GM21447 (cell line): ENCODE measurements around the gene UBE2E1.
"Not testable (repeated sequence)": the region's sequence is repeated elsewhere in the genome, so short reads cannot be mapped to it uniquely, and the experiment has no call there.

Experiments
- ATAC-seq: cut with Tn5 transposase; IDR thresholded peaks from one replicate; pipeline ENCODE4 v1.9.1; 2021; ENCODE audit not compliant: unreplicated experiment

The UBE2E1 gene

DNA sequence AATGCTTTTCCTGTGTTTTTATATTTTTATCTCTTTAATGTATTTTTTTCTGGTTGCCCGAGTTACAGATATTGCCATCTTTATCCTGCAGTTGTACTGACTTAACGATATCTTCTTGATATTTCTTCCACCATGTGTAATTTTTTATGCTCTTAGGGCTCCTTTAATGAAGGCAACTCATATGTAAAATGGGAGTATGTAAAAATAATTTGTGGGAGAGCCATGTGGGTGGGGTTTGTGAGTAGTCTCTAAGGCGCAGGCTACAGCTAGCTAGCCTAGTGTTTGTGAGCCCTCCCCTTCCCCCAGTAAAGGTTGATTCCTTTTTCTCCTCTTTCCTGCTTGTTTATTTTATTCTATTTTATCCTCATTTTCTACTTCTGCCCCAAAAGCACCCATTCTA, 38.1 kb downstream of the UBE2E1 start:
- no peak for ATAC-seq

DNA sequence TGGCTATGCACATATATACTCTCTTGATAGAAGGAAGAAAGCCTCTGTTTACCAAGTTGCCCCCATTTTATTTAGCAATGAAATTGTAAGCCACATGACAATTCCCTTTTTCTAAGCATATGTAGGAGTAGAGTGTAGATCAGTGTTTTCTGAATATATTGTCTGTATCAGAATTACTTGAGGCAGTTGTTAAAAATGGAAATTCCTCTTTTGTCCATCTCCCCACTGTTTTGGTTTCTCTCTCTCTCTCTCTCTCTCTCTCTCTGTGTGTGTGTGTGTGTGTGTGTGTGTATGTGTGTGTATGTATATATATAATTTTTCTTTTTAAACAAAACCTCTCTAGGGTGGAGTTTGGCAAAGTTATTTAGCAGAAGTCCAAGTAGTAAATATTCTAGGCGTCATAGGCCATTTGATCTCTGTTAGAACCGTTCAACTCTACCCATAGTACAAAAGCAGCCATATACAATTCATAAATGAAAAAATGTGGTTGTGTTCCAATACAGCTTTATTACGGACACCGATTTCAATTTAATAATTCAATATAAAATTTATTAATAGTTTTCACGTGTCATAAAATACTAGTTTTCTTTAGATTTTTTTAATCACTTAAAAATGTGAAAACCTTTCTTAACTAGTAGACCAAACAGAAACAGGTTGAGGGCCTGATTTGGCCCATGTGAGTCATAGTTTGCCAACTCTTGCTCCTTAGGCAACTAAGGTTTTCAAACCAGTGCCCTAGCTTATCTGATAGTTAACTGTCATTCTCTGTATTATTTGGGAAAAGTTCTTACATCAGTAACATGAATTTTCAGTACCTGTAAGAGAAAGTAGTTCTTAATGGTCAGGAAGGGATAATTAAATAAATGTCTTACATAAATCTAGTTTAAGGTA, 39.8 kb downstream of the UBE2E1 start:
- no peak for ATAC-seq

DNA sequence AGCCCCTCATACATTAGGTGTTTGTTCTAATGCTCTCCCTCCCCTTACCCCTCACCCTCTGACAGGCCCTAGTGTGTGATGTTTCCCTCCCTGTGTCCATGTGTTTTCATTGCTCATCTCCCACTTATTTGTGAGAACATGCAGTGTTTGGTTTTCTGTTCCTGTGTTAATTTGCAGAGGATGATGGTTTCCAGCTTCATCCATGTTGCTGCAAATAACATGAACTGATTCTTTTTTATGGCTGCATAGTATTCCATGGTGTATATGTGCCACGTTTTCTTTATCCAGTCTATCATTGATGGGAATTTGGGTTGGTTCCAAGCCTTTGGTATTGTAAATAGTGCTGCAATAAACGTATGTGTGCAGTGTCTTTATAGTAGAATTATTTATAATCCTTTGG, 43.7 kb downstream of the UBE2E1 start:
- not testable (repeated sequence) for ATAC-seq

DNA sequence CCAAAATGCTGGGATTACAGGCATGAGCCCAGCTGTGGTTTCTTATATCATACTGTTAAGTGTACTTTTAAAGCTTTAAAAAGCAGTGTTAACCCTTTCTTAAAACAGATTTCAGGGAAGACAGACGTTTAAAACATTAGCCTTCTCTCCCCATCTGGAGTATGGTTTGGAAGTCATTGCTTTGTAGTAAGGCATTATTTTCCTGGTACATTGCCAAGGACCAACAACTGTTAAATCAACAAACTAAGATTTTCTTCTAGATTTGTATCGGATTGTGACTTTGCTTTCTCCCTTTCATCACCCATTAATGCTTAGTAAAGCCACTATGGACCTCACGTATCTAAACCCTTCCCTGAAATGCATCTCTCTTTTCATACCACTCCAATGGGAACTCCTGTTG, 50.5 kb downstream of the UBE2E1 start:
- no peak for ATAC-seq

DNA sequence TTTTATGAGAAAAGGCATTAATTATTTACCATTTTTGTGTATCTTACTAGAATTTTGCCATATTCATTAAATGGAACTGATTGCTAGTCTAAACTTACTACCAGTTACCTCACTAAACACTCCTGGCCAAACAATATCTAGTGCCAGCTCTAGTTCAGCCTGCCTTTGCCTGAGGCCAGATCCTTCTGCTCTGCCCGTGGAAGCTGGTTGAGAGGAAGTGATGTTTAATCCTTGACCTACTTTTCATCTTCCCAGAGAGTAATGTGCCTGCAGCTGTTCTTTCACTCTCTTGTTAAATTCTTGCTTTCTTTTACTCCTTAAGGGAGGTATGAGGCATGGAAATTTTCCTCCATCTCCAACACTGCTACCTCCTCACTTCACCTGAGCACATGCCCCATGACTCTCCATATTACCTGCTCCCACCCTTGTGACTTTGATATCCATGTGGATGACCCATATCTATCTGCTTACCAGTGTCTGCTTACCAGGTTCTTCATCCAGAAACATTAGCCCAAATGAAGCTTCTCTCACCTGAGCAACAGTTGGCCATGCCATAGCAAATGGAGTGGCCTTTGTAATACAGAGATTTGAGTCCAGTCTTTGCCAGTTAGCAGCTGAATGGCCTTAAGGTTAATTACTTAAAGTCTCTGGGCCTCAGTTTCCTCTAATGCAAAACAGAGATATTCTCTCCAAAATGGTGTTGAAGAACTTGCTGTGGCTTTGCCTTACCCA, 53.4 kb downstream of the UBE2E1 start:
- no peak for ATAC-seq

DNA sequence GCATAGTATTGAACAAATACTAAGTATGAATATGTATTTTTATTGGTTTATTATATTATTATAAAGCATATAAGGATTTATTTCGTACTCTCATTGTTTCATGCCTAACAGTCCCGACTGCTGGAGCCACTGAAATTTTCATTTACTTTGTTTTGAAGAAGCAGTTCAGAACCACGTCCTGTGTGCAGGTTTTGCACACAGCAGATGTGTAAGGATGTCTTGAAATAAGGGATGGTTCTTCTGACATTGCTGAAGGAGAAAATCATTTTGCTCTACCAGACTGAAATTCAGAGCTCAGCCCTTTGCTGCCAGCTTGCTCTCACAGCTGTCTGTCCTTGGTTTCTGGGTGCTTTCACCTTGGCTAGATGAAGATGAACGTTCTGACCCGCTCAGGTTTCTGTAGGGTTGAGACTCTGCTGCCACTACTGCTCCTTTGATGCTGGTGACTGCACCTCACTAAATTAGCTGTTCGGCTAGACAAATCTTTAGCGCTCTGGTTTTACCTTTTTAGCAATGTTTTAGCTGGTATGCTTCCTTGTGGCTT, 54.2 kb downstream of the UBE2E1 start:
- ATAC-seq: no peak

DNA sequence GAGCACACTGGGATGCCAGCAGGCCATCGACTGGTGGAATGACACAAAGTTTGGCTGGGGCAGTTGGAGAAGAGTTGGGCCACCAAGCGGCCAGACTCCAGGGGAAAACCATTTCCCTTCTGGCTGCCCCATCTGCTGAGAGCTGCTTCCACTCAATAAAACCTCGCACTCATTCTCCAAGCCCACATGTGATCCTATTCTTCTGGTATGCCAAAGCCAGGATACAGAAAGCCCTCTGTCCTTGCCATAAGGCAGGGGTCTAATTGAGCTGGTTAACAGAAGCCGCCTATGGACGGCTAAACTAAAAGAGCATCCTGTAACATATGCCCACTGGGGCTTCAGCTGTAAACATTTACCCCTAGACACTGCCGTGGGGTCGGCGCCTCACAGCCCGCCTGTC, 55.9 kb downstream of the UBE2E1 start:
- no peak for ATAC-seq

DNA sequence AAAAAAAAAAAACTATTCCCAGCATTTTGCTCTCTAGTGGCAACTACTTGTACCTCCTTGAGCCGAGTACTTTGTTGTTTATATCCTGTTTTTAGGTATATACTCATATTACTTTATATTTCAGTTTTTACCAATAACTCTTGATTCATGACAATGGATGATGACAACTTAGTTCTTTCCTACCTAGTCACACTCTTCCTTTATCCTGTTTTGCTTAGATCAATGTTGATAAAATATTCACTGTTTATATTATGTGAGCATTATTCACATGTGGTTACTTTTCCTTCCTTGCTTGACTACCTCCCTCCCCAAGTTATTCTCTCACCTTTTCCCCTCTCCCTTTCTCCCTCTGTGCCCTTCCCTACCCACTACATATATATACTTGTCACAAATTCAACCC, 57.3 kb downstream of the UBE2E1 start:
- ATAC-seq: no peak

DNA sequence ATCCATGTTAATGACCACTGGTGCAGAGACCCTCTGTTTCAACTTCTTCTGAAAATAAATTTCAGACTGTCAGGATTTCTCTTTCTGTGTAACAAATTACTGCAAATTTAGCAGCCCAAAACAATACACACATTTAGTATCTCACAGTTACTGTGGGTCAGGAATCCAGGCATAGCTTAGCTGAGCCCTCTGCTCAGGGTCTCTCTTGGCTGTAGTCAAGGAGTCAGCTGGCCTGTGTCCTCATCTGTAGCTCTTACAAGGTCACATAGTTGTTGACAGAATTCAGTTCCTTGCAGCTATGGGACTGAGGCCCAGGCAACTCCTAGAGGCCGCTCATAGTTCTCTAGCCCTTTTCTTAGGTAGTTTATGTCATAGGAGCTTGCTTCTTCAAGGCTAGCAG, 59.2 kb downstream of the UBE2E1 start:
- no peak for ATAC-seq

DNA sequence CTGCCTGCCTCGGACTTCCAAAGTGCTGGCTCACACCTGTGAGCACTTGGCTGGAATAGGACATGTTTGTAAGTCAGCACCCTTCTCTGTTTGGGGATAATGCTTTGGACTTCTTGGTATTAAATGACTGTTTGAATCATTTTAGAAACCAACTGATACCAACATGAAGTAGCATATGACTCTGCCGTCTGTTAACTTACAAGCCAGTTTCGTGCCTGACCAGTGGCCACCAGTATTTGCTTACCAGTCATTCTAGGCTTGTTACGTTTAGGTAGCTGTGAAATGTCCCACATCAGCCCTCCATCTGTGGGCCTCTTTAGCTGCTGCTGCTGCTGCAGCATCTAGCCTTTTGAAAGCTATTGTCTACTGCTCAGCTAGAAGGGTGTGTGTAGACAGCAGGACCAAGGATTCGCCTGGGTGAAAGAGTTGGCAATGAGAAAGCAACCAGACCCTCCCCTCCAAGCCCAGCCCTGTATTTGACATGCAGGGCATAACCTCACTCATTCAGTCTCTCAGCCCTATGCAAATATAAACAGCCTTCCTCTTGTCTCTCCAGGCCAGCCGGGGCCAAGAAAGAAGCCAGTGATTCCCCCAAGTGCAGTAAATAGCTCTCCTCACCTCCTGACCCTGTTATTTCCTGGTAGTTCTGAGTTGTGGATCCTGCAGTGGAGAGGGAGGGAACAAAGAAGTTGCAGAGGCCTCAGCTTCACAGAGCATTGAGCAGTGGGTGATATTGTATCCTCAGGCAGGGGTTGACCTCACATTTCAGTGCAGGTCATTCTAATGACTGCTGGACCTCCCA, 60.0 kb downstream of the UBE2E1 start:
- peak; percentile 83 for ATAC-seq

DNA sequence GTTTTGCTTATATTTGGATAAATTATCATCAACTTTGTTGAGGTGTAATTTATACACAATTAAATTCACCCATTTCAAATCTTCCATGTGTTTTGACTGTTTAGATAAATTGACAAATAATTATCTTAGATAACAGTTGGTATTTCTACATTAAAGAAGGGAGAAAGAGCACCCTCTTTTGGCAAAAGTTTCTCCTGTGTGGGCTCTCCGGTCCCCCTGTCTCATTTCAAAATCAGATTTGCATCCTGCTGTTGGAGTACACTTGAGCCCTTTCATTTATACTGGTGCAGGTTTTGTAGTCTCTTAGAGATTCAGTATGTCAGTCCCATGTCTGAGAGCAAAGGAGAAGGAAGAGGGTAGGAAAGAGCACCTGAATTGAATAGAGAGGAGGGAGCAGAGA, 61.6 kb downstream of the UBE2E1 start:
- ATAC-seq: no peak

DNA sequence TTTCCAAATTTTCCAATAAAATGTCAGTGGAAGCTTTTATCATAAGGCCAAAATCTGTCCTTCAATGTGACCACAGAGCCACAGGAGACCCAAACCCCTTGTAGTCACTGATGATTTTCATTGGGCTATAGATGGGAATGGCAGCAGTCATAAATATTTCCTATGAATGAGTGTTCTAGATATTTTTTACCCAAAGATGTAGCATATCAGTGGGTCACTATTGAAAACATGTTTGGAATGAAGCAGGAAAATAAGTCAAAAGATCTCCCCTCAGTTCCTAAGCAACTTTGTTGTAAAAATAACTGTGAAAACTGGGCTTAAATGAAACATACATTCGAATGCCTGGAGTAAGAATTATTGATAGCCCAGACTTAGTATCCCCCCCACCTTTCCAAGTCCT, 62.1 kb downstream of the UBE2E1 start:
- no peak for ATAC-seq

DNA sequence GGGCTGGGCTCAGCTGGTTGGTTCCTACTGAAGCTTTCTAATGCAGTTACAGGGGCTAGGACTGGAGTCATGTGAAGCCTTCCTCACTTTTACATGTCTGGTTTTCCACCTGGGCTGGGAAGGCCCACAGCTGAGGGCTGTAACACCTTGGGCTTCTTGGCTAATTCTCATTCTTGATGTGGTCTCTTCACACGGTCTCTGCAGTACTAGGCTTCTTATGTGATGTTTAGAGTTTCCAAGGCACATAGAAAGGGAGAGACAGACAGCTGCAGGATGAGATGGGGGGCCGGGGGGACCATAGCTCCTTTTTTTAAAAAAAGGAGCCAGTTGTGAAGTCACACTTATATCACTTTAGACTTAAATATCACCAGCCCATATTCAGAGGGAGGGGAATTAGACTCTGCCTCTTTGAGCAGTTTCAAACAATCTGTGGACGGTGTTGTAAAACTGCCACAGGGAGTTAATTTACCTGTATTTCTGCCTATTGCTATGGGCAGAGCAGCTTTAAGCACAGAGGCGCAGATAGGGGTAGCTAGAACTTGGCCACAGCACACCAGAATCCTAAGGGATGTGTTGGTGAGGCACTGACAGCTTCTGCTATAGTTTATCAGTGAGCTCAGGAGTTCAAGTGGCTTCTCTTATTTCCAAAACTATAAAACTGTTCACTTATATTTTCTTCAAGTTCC, 64.4 kb downstream of the UBE2E1 start:
- no peak for ATAC-seq

DNA sequence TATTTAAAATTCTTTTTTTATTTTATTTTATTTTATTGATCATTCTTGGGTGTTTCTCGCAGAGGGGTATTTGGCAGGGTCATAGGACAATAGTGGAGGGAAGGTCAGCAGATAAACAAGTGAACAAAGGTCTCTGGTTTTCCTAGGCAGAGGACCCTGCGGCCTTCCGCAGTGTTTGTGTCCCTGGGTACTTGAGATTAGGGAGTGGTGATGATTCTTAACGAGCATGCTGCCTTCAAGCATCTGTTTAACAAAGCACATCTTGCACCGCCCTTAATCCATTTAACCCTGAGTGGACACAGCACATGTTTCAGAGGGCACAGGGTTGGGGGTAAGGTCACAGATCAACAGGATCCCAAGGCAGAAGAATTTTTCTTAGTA, 64.9 kb downstream of the UBE2E1 start:
- not testable (repeated sequence) for ATAC-seq

DNA sequence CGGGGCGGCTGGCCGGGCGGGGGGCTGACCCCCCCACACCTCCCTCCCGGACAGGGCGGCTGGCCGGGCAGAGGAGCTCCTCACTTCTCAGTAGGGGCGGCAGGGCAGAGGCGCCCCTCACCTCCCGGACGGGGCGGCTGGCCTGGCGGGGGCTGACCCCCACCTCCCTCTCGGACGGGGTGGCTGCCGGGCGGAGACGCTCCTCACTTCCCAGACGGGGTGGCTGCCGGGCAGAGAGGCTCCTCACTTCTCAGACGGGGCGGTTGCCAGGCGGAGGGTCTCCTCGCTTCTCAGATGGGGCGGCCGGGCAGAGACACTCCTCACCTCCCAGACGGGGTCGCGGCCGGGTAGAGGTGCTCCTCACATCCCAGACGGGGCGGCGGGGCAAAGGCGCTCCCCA, 65.6 kb downstream of the UBE2E1 start:
- ATAC-seq: not testable (repeated sequence)

DNA sequence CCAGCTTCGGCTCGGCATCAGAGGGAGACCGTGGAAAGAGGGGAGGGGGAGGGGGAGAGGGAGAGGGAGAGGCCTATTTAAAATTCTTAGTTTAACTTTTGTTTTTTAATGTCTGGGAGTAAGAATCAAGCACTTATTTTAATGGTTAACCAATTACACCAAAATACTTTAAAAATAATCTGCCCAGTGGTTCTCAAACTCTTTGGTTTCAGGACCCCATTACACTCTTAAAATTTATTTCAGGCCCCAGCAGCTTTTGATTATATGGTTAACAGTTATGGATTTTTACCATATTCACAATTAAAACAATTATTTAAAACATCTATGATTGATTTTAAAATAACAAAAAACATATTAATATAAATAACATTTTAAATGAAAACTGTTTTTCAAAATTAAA, 66.6 kb downstream of the UBE2E1 start:
- ATAC-seq: no peak

DNA sequence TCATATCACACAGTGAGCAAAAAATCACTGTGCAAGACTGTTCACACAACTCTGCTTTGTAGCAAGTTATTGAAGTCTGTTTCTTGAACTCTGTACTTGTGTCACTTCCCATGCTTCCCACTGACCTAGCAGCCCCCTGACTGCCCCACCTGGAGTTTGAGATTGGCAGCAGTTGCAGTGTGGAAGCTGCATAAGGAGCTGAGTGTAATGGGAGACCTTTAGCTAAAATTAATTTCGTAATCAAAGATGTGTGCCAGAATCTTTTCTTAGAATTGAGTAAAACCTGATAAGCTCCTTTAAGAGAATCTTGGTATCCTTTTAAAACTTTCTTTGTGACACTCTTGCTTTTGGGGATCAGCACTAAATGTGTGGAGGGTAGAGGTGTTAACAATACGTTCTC, 68.2 kb downstream of the UBE2E1 start:
- no peak for ATAC-seq

DNA sequence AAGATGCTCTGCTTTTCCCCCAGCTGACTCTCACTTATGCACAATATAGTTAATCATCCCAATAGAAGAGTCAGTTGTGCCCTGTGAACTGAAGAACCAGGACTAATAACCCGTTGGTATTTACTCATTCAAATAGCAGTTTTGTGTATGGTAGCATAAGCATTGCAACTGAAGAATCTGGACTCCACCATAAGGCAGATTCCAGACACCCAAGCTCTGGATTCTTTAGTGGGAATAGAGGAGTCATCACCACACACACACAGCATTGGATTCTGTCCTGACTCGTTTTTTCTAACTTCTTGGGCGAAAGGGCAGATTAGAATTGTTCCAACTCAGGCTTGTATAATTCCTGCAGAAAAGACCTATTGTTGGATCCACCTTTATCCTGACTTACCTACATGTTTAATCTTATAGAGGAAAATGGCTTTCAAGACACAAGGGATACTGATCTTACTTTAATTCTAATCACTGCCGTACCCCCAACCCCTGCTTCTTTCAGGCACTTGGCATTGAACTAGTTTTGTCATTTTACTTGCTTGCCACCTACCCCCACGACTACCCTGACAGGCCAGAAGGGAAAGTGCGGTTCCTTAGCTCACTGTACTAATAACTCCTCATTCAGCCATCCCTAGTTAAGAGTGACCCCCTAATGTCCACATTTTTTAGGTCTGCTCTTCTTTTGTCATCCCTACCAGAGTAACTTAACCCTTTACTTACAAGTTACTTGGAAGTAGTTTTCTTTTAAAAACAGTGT, 68.8 kb downstream of the UBE2E1 start:
- ATAC-seq: no peak

DNA sequence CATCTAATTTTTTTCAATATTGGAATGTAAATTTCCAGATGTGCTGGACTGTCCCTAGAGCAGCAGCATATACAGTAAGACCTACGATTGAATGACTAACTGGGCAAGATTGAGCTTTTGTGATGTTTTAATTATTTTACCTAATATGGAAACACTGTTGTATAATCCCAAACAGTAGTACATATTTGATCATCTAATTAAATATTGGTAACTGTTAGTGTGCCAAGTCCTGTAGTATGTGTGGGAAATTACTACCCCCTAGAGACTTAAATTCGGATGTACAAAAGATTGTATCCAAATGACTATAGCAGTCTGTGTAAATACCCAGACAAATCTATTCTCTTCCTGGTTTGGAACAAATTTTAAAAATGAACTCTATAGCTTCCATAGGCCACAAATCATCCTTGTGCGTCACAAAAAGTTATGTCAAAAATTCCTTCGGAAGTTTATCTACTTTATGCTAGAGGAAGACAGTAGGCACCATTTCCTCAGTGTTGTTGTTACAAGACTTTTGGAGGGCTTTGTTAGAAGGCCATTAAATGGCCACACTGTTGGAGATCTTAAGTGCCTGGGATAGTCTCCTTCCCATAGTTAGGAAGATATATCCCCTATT, 69.5 kb downstream of the UBE2E1 start:
- no peak for ATAC-seq

DNA sequence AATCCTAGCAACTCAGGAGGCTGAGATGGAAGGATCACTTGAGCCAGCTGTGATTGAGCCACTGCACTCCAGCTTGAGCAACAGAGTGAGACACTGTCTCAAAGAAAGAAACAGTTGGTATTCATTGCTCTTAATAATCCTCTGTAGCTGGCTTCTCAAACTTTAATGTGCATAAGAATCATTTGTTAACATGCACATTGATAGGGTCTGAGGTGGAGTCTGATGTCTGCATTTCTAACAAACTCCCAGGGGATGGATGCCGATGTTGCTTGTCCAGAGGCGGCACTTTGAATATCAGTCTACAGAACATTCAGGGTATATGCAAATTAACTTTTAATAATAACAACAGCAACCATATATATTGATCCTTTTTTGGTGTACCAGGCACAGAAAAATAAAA, 71.2 kb downstream of the UBE2E1 start:
- no peak for ATAC-seq
